ENCODE results near the gene C1orf167. TPM values are rescaled to one million over a fixed set of nuclear protein-coding genes. Genes with fewer than 3 reads are reported as not detected.

Gene C1orf167
- total and polyA plus RNA-seq, 2 of the 8 experiments (the other 6 are each of a cell fraction or from before 2014, with no cell fraction given), result 0.70 to 1.3 TPM

DNA sequence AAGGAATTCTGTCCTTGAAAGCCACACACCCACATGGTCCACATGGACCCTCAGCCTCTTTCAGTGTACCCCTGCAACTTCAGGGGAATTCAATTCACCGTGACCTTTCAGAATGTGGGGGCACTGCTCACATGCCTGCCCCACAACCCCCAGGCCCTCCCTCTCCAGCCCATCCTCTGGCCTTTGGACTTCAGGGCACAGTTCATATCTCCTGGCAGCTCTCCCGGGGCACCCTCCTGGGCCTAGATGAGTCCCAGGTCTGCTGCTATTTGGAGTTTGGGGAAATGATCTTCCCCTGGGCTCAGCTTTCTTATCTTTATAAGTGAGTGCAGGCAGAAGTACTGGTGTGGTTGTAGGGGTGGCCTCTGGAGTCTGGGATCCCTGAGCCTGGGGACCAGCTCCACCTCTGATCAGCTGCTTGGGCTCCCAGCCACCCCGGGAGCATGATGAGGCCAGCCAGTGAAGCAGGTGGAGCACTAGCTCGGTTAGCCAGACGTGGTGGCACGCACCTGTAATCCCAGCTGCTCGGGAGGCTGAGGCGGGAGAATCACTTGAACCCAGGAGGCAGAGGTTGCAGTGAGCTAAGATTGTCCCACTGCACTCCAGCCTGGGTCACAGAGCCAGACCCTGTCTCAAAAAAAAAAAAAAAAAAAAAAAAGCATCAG, 15.8 kb downstream of the C1orf167 start (continued):
- TF ChIP-seq, protein P1, sequence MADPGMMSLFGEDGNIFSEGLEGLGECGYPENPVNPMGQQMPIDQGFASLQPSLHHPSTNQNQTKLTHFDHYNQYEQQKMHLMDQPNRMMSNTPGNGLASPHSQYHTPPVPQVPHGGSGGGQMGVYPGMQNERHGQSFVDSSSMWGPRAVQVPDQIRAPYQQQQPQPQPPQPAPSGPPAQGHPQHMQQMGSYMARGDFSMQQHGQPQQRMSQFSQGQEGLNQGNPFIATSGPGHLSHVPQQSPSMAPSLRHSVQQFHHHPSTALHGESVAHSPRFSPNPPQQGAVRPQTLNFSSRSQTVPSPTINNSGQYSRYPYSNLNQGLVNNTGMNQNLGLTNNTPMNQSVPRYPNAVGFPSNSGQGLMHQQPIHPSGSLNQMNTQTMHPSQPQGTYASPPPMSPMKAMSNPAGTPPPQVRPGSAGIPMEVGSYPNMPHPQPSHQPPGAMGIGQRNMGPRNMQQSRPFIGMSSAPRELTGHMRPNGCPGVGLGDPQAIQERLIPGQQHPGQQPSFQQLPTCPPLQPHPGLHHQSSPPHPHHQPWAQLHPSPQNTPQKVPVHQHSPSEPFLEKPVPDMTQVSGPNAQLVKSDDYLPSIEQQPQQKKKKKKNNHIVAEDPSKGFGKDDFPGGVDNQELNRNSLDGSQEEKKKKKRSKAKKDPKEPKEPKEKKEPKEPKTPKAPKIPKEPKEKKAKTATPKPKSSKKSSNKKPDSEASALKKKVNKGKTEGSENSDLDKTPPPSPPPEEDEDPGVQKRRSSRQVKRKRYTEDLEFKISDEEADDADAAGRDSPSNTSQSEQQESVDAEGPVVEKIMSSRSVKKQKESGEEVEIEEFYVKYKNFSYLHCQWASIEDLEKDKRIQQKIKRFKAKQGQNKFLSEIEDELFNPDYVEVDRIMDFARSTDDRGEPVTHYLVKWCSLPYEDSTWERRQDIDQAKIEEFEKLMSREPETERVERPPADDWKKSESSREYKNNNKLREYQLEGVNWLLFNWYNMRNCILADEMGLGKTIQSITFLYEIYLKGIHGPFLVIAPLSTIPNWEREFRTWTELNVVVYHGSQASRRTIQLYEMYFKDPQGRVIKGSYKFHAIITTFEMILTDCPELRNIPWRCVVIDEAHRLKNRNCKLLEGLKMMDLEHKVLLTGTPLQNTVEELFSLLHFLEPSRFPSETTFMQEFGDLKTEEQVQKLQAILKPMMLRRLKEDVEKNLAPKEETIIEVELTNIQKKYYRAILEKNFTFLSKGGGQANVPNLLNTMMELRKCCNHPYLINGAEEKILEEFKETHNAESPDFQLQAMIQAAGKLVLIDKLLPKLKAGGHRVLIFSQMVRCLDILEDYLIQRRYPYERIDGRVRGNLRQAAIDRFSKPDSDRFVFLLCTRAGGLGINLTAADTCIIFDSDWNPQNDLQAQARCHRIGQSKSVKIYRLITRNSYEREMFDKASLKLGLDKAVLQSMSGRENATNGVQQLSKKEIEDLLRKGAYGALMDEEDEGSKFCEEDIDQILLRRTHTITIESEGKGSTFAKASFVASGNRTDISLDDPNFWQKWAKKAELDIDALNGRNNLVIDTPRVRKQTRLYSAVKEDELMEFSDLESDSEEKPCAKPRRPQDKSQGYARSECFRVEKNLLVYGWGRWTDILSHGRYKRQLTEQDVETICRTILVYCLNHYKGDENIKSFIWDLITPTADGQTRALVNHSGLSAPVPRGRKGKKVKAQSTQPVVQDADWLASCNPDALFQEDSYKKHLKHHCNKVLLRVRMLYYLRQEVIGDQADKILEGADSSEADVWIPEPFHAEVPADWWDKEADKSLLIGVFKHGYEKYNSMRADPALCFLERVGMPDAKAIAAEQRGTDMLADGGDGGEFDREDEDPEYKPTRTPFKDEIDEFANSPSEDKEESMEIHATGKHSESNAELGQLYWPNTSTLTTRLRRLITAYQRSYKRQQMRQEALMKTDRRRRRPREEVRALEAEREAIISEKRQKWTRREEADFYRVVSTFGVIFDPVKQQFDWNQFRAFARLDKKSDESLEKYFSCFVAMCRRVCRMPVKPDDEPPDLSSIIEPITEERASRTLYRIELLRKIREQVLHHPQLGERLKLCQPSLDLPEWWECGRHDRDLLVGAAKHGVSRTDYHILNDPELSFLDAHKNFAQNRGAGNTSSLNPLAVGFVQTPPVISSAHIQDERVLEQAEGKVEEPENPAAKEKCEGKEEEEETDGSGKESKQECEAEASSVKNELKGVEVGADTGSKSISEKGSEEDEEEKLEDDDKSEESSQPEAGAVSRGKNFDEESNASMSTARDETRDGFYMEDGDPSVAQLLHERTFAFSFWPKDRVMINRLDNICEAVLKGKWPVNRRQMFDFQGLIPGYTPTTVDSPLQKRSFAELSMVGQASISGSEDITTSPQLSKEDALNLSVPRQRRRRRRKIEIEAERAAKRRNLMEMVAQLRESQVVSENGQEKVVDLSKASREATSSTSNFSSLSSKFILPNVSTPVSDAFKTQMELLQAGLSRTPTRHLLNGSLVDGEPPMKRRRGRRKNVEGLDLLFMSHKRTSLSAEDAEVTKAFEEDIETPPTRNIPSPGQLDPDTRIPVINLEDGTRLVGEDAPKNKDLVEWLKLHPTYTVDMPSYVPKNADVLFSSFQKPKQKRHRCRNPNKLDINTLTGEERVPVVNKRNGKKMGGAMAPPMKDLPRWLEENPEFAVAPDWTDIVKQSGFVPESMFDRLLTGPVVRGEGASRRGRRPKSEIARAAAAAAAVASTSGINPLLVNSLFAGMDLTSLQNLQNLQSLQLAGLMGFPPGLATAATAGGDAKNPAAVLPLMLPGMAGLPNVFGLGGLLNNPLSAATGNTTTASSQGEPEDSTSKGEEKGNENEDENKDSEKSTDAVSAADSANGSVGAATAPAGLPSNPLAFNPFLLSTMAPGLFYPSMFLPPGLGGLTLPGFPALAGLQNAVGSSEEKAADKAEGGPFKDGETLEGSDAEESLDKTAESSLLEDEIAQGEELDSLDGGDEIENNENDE (IDR thresholded peaks at IDR 0.05; ENCODE audit: insufficient replicate concordance, low read length), result no peak
